ENCODE measurements around the gene ADORA2B.
"Not testable (repeated sequence)": the region's sequence is repeated elsewhere in the genome, so short reads cannot be mapped to it uniquely, and the experiment has no call there.

Gene ADORA2B

DNA sequence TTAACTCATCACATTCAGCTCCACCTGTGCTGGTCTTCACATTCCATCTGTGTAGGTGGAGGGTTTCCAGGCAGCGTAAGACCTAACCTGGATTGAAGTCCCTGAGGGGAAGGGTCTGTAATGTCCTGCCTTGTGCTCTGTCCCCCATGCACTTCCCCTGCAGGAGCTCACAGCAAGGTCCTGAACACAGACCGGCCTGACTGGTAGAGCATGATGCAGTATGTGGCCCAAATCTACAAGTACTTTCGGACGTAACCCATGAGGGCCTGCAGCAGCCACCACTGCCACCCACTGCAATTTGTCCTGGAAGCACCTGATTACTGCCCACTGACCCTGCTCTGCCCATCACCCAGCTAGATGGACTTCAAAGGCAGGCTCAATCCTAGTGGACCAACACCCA is 36.6 kb upstream of the ADORA2B start:
- TF ChIP-seq, protein P1, sequence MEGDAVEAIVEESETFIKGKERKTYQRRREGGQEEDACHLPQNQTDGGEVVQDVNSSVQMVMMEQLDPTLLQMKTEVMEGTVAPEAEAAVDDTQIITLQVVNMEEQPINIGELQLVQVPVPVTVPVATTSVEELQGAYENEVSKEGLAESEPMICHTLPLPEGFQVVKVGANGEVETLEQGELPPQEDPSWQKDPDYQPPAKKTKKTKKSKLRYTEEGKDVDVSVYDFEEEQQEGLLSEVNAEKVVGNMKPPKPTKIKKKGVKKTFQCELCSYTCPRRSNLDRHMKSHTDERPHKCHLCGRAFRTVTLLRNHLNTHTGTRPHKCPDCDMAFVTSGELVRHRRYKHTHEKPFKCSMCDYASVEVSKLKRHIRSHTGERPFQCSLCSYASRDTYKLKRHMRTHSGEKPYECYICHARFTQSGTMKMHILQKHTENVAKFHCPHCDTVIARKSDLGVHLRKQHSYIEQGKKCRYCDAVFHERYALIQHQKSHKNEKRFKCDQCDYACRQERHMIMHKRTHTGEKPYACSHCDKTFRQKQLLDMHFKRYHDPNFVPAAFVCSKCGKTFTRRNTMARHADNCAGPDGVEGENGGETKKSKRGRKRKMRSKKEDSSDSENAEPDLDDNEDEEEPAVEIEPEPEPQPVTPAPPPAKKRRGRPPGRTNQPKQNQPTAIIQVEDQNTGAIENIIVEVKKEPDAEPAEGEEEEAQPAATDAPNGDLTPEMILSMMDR (IDR thresholded peaks at IDR 0.05; ENCODE audit: control extremely low read depth, extremely low read depth, low read depth, missing control alignments): no peak
- POLR2A ChIA-PET: no interaction called here
- no peak for DNase-seq (ENCODE audit: extremely low spot score)
- CTCF ChIA-PET: interaction anchor here (1.0 kb wide), 1 partner anchor 14 kb away, joined by 3 read pairs; no protein-coding TSS in a partner anchor

GRCh38 chr17:15909481-15909991 is 35.4 kb upstream of the ADORA2B start:
- TF ChIP-seq, protein P1 (IDR thresholded peaks at IDR 0.05; ENCODE audit: control extremely low read depth, extremely low read depth, low read depth, missing control alignments): no peak
- DNase-seq (ENCODE audit: extremely low spot score): no peak
- POLR2A ChIA-PET: no interaction called here
- CTCF ChIA-PET: no interaction called here

DNA sequence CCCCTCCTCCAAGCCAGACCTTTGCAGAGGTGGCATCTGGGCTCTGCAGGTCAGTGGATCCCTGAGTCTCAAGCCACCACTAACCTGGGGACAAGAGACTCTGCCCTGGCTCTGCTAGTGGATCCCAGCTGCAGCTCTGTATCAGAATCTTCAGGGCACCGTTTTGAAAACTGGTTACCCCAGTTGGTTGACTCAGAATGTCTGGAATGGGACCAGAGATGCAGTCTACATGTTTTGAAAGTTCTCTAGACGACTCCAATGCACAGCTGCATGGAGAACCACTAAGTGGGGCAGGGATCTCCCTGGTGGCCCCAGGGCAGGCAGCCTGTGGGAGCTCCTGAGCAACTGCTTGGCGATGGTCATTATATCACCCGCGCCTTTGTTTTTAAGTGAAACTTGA is 34.1 kb upstream of the ADORA2B start:
- no peak for DNase-seq (ENCODE audit: extremely low spot score)
- CTCF ChIA-PET: no interaction called here
- POLR2A ChIA-PET: no interaction called here
- TF ChIP-seq, protein P1 (IDR thresholded peaks at IDR 0.05; ENCODE audit: control extremely low read depth, extremely low read depth, low read depth, missing control alignments): no peak

GRCh38 chr17:15911701-15912100 is 33.2 kb upstream of the ADORA2B start:
- CTCF ChIA-PET; DNase-seq (ENCODE audit: extremely low spot score); POLR2A ChIA-PET: not testable (repeated sequence)

- CTCF ChIA-PET: interaction anchor here (0.9 kb wide), 1 partner anchor 31 kb away, joined by 3 read pairs; no protein-coding TSS in a partner anchor
- DNase-seq (ENCODE audit: extremely low spot score): no peak
- POLR2A ChIA-PET: no interaction called here
- TF ChIP-seq, protein P1 (IDR thresholded peaks at IDR 0.05; ENCODE audit: control extremely low read depth, extremely low read depth, low read depth, missing control alignments): no peak
Measured at GRCh38 chr17:15912416-15912955, 32.4 kb upstream of the ADORA2B start.

GRCh38 chr17:15913826-15914225 is 31.1 kb upstream of the ADORA2B start:
- no peak for DNase-seq (ENCODE audit: extremely low spot score)
- POLR2A ChIA-PET: no interaction called here
- TF ChIP-seq, protein P1 (IDR thresholded peaks at IDR 0.05; ENCODE audit: control extremely low read depth, extremely low read depth, low read depth, missing control alignments): no peak
- CTCF ChIA-PET: interaction anchor here (1.3 kb wide), 1 partner anchor 10 kb away, joined by 3 read pairs; no protein-coding TSS in a partner anchor

GRCh38 chr17:15914400-15915170 is 30.3 kb upstream of the ADORA2B start:
- TF ChIP-seq, protein P1 (IDR thresholded peaks at IDR 0.05; ENCODE audit: control extremely low read depth, extremely low read depth, low read depth, missing control alignments): no peak
- ChIA-PET POLR2A (no interaction called here), CTCF (interaction anchor here (1.3 kb wide), 1 partner anchor 9 kb away, joined by 3 read pairs; no protein-coding TSS in a partner anchor)
- DNase-seq (ENCODE audit: extremely low spot score): no peak
